ENCODE results near the gene CUTA.

GRCh38 chr6:33439956-33440648, 22.2 kb upstream of the CUTA start:
- TF ChIP-seq GATA2 (IDR thresholded peaks at IDR 0.05; ENCODE audit: low read depth, low read length), result no peak
- no peak for TF ChIP-seq GATA3 (IDR thresholded peaks at IDR 0.05; ENCODE audit: low read depth, low read length)

Data from SH-SY5Y (cell line).